Liver (tissue), 9 donors: ENCODE data around the gene MRPL40. TPM values are rescaled to one million over a fixed set of nuclear protein-coding genes. Genes with fewer than 3 reads are reported as not detected.

ENCODE experiments used
- DNase-seq: peaks from one replicate; pipeline ENCODE4 v3.0.0-alpha.2; 2017; ENCODE audit warnings: low spot score
- H3K27ac ChIP-seq, 2 donors: one replicate each; pipeline ENCODE4 v1.7.0; 2013; ENCODE audit warnings: inconsistent platforms in 2 of 2, low read length in 2 of 2, control low read depth in 1 of 2, low read depth in 1 of 2, mild to moderate bottlenecking in 1 of 2
- H3K27me3 ChIP-seq, 4 donors: one replicate each; pipeline versions ENCODE4 v1.6.1 to v1.7.0; 2013; ENCODE audit warnings: low read length in 3 of 4, inconsistent platforms in 1 of 4, mild to moderate bottlenecking in 1 of 4, moderate library complexity in 1 of 4; ENCODE audit not compliant: control insufficient read depth in 4 of 4, insufficient read depth in 4 of 4
- H3K36me3 ChIP-seq, 4 donors: one replicate each; pipeline versions ENCODE4 v1.6.1 to v1.7.0; 2013; ENCODE audit warnings: low read length in 3 of 4, mild to moderate bottlenecking in 3 of 4, low read depth in 1 of 4, moderate library complexity in 1 of 4; ENCODE audit not compliant: control insufficient read depth in 4 of 4, insufficient read depth in 3 of 4
- H3K4me1 ChIP-seq, 4 donors: one replicate each; pipeline versions ENCODE4 v1.6.1 to v1.7.0; 2013; ENCODE audit warnings: low read length in 3 of 4, mild to moderate bottlenecking in 3 of 4, moderate library complexity in 1 of 4; ENCODE audit not compliant: control insufficient read depth in 4 of 4, insufficient read depth in 4 of 4
- H3K4me3 ChIP-seq, 3 donors: one replicate each; pipeline versions ENCODE4 v1.6.1 to v1.7.0; 2013; ENCODE audit warnings: low read length in 3 of 3, control low read depth in 1 of 3, low read depth in 1 of 3, mild to moderate bottlenecking in 1 of 3
- H3K9ac ChIP-seq, 2 donors: one replicate each; pipeline ENCODE4 v1.7.0; 2013; ENCODE audit warnings: low read length in 2 of 2, mild to moderate bottlenecking in 2 of 2, moderate library complexity in 2 of 2, control low read depth in 1 of 2, low read depth in 1 of 2
- H3K9me3 ChIP-seq, 4 donors: one replicate each; pipeline versions ENCODE4 v1.6.1 to v1.7.0; 2013; ENCODE audit warnings: low read length in 3 of 4; ENCODE audit not compliant: control insufficient read depth in 4 of 4
- ATF3 ChIP-seq: IDR thresholded peaks from 2 replicates; pipeline ENCODE4 v1.6.1; 2016; ENCODE audit warnings: antibody characterized with exemption
- CTCF ChIP-seq: fragments of 150-350 bp; IDR thresholded peaks from 2 replicates; pipeline ENCODE4 v1.5.1; 2017; ENCODE audit warnings: improper control_type of control experiment, low read depth, low read length; ENCODE audit not compliant: missing input control
- EGR1 ChIP-seq, 2 donors: IDR thresholded peaks; 2 replicates each; pipeline ENCODE4 v1.6.1; 2016 to 2018; ENCODE audit warnings: antibody characterized with exemption in 2 of 2, low read depth in 2 of 2
- FOXA1 ChIP-seq: IDR thresholded peaks from 2 replicates; pipeline ENCODE4 v1.6.1; 2016; ENCODE audit warnings: antibody characterized with exemption
- FOXA2 ChIP-seq: IDR thresholded peaks from 2 replicates; pipeline ENCODE4 v1.6.1; 2016; ENCODE audit warnings: antibody characterized with exemption
- GABPA ChIP-seq, 2 donors: IDR thresholded peaks in 1 of 2; conservative IDR thresholded peaks in 1 of 2; 2 replicates each; pipeline ENCODE4 v1.6.1; 2016; ENCODE audit warnings: antibody characterized with exemption in 2 of 2, mild to moderate bottlenecking in 1 of 2, moderate library complexity in 1 of 2
- HNF4A ChIP-seq, 2 donors: conservative IDR thresholded peaks; 2 replicates each; pipeline ENCODE4 v1.6.1; 2016; ENCODE audit warnings: antibody characterized with exemption in 2 of 2, mild to moderate bottlenecking in 2 of 2
- HNF4G ChIP-seq: IDR thresholded peaks from 2 replicates; pipeline ENCODE4 v1.6.1; 2016; ENCODE audit warnings: antibody characterized with exemption
- JUND ChIP-seq, 2 donors: IDR thresholded peaks; 2 replicates each; pipeline ENCODE4 v1.6.1; 2016; ENCODE audit warnings: antibody characterized with exemption in 2 of 2
- MAX ChIP-seq: IDR thresholded peaks from 2 replicates; pipeline ENCODE4 v1.6.1; 2016; ENCODE audit warnings: antibody characterized with exemption
- NR2F2 ChIP-seq: IDR thresholded peaks from 2 replicates; pipeline ENCODE4 v1.6.1; 2016; ENCODE audit warnings: antibody characterized with exemption
- RAD21 ChIP-seq, 2 donors: IDR thresholded peaks; 2 replicates each; pipeline ENCODE4 v1.6.1; 2016; ENCODE audit warnings: antibody characterized with exemption in 2 of 2, mild to moderate bottlenecking in 2 of 2
- REST ChIP-seq: IDR thresholded peaks from 2 replicates; pipeline ENCODE4 v1.6.1; 2016; ENCODE audit warnings: antibody characterized with exemption, mild to moderate bottlenecking
- RXRA ChIP-seq, 2 donors: IDR thresholded peaks; 2 replicates each; pipeline ENCODE4 v1.6.1; 2017 to 2018; ENCODE audit warnings: antibody characterized with exemption in 2 of 2, mild to moderate bottlenecking in 1 of 2
- SP1 ChIP-seq: IDR thresholded peaks from 2 replicates; pipeline ENCODE4 v1.6.1; 2018; ENCODE audit warnings: antibody characterized with exemption, mild to moderate bottlenecking
- YY1 ChIP-seq: IDR thresholded peaks from 2 replicates; pipeline ENCODE4 v1.6.1; 2016; ENCODE audit warnings: antibody characterized with exemption, mild to moderate bottlenecking
- ZBTB33 ChIP-seq: IDR thresholded peaks from 2 replicates; pipeline ENCODE4 v1.6.1; 2016; ENCODE audit warnings: antibody characterized with exemption
- WGBS: extraction: QIAGEN DNeasy Blood & Tissue Kit; methylation state at CpG from one replicate; pipeline ENCODE4 v1.1.7; 2013; 5-methylcytosine and 5-hydroxymethylcytosine counted together
- polyA plus RNA-seq, 2 donors: library from polyadenylated mRNA; stranded (reverse) in 1 of 2; unstranded in 1 of 2; fragments of 200-250 nt in 1 of 2; fragments of >200 nt in 1 of 2; fragmentation: Nextera tagmentation in 1 of 2; extraction: Ambion mirVana in 1 of 2; gene quantifications; one replicate each; pipeline versions ENCODE4 v1.2.1 to v1.2.3, GENCODE V29; 2013 to 2015
- total RNA-seq, 2 donors: library from RNA; depleted of rRNA; stranded (reverse); fragments of >200 nt; gene quantifications; one replicate each; pipeline ENCODE4 v1.2.3, GENCODE V29; 2014
- donor health status: healthy.
- donor health status: healthy.
- donor health status: healthy.
- donor health status: healthy.
- donor health status: healthy.

The MRPL40 gene
- total and polyA plus RNA-seq, 4 donors = 11.3 to 52.0 (median 27.7) TPM

GRCh38 chr22:19394274-19395050, 37.9 kb upstream of the MRPL40 start:
- peaks cover 0 to 4% (median 0%) of the 10 kb centered on the region in 4 donors for H3K4me1 ChIP-seq
- no peak overlapping the region for H3K9ac ChIP-seq
- H3K27ac ChIP-seq = no peak overlapping the region
- H3K4me3 ChIP-seq = no peak overlapping the region
- H3K27me3 ChIP-seq = no peaks in the 10 kb centered on the region
- no peak for DNase-seq
- H3K9me3 ChIP-seq = no peaks in the 10 kb centered on the region
- peaks cover 33 to 81% (median 68%) of the 10 kb centered on the region in 4 donors for H3K36me3 ChIP-seq
- WGBS = 96% methylated on average over 8 of the region's 8 CpGs
- TF ChIP-seq ATF3 = no peak
- TF ChIP-seq NR2F2 = no peak
- no peak for TF ChIP-seq GABPA (IDR thresholded peaks at IDR 0.05 in 1 of 2, conservative IDR thresholded peaks at IDR 0.05 in 1 of 2)
- no peak for TF ChIP-seq SP1
- TF ChIP-seq RXRA (IDR thresholded peaks at IDR 0.05) = no peak
- TF ChIP-seq EGR1 (IDR thresholded peaks at IDR 0.05; ENCODE audit: low read depth in 2 of 2) = no peak
- TF ChIP-seq JUND (IDR thresholded peaks at IDR 0.05) = no peak
- no peak for TF ChIP-seq ZBTB33
- TF ChIP-seq REST = no peak
- no peak for TF ChIP-seq MAX
- no peak for TF ChIP-seq FOXA2
- no peak for TF ChIP-seq RAD21 (IDR thresholded peaks at IDR 0.05)

GRCh38 chr22:19395276-19395675, 37.1 kb upstream of the MRPL40 start:
- no peak overlapping the region for H3K4me3 ChIP-seq
- H3K27ac ChIP-seq = no peak overlapping the region
- no peak for DNase-seq
- peaks cover 0 to 4% (median 0%) of the 10 kb centered on the region in 4 donors for H3K4me1 ChIP-seq
- no peak for TF ChIP-seq GABPA (IDR thresholded peaks at IDR 0.05 in 1 of 2, conservative IDR thresholded peaks at IDR 0.05 in 1 of 2)
- TF ChIP-seq HNF4A (conservative IDR thresholded peaks at IDR 0.05) = no peak
- TF ChIP-seq YY1 = no peak
- TF ChIP-seq NR2F2 = no peak
- TF ChIP-seq FOXA2 = no peak
- no peak for TF ChIP-seq EGR1 (IDR thresholded peaks at IDR 0.05; ENCODE audit: low read depth in 2 of 2)
- no peak for TF ChIP-seq ZBTB33
- no peak for TF ChIP-seq RAD21 (IDR thresholded peaks at IDR 0.05)
- TF ChIP-seq CTCF = no peak
- TF ChIP-seq JUND (IDR thresholded peaks at IDR 0.05) = no peak
- no peak for TF ChIP-seq HNF4G
- no peak for TF ChIP-seq SP1
- no peak for TF ChIP-seq RXRA (IDR thresholded peaks at IDR 0.05)
- no peak for TF ChIP-seq FOXA1
- no peak for TF ChIP-seq ATF3
- H3K9ac ChIP-seq = no peak overlapping the region
- peaks cover 30 to 84% (median 67%) of the 10 kb centered on the region in 4 donors for H3K36me3 ChIP-seq
- 98% methylated on average over 4 of the region's 4 CpGs for WGBS
- no peaks in the 10 kb centered on the region for H3K27me3 ChIP-seq
- no peaks in the 10 kb centered on the region for H3K9me3 ChIP-seq
